ENCODE results near the gene POC1A.

POC1A gene

GRCh38 chr3:52083556-52084087 lies 70.6 kb downstream of the POC1A start:
- no peak for DNase-seq

DNA sequence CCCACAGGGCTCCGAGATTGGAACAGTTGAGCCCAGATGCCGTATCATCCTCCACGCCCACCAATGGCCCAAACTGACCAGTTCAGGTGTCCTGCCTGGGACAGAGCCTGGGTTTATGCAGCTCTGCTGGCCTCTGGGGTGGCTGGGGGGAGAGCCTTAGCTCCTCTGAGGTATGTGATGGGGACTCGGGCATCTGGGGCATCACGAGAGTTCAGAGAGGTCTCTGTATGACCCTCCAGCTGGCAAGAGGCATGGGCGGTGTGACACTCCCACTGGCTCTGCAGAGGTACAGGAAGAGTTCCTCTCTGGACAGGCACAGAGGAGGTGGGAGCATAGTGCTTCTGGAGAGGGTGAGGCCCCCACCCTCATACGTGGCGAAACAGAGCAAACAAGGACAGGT lies 71.3 kb downstream of the POC1A start:
- no peak for DNase-seq

GRCh38 chr3:52080830-52081719 lies 73.1 kb downstream of the POC1A start:
- no peak for DNase-seq

DNA sequence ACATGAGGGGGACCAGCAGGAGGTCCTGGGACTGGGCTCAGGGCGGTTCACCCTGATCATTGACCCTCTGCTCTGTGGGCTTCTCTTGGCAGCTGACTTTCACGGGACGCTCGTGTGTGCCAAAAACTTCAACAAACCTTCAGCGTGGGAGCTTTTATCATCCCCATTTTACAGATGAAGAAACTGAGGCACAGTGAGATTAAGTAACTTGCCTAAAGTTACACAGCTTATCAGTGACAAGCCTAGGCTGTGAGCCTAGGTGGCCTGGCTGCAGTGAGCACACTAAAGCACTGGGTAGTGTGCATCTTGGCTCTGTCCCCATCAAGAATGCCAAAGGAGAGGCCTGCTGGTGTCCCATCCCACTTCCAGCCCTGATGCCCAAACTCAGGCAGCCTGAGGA lies 74.3 kb downstream of the POC1A start:
- DNase-seq, result no peak

DNA sequence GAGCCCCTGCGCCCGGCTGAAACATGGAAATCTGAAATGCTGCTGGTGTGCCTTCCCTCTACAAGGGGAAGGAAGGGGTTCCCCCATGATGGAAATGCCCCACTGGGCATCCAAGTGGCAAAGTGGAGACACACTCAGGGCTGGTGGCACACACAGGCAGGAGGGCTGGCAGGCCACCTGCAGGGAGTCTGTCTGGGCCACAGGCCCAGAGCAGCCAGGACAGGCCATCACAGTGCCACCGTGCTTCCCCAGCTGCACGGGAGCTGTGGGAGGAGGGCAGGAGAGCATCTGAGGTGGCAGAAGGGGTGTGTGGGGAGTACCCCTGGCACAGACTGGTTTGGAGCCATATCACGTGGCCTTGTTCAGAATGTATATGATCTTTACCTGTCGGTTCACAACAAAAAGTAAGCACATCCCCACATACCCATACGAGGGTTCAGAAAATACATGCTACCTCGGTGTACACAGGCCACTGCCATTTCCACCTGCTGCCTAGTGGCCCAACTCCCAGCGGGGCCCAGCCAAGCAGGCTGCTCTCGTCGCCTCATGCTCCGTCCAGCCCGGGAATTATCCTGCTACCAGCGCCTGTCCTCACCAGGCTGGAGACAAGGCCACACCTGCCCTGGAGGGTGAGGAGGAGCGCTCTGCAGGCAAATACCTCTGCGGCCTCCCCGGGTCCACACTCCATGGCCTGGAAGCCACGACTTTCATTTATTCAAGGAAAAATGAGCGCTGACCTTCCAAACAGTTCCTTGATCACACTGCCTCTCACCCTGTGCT lies 75.3 kb downstream of the POC1A start:
- DNase-seq, result no peak

- DNase-seq, result no peak
Measured at GRCh38 chr3:52077925-52078324, 76.3 kb downstream of the POC1A start.

GRCh38 chr3:52076896-52077780 lies 77.1 kb downstream of the POC1A start:
- DNase-seq, result peak in 1 of 2 donors; percentile 40

- DNase-seq, result peak; percentile 55 to 76
Measured at GRCh38 chr3:52073490-52073889, 80.7 kb downstream of the POC1A start.

GRCh38 chr3:52072471-52072870 lies 81.8 kb downstream of the POC1A start:
- DNase-seq, result no peak

DNA sequence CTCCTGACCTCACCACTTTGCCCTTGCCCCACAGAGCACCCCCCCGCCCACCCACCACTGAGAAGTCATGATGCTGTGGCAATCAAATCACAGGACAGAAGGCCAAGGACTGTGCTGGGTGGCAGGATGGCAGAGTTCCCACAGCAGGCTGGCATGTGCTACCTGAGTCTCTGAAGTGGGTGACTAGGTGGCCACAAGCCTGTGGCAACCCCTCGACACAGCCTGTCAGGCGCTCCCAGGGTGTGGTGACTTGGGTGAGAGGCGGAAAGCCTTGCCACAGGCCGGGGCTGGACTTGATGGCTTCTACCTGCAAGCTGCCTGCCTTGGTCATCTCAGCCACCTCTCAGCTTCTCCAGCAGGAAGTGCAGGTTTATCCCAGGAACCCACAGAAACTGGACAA lies 82.2 kb downstream of the POC1A start:
- peak in 1 of 2 donors; percentile 43 for DNase-seq

DNA sequence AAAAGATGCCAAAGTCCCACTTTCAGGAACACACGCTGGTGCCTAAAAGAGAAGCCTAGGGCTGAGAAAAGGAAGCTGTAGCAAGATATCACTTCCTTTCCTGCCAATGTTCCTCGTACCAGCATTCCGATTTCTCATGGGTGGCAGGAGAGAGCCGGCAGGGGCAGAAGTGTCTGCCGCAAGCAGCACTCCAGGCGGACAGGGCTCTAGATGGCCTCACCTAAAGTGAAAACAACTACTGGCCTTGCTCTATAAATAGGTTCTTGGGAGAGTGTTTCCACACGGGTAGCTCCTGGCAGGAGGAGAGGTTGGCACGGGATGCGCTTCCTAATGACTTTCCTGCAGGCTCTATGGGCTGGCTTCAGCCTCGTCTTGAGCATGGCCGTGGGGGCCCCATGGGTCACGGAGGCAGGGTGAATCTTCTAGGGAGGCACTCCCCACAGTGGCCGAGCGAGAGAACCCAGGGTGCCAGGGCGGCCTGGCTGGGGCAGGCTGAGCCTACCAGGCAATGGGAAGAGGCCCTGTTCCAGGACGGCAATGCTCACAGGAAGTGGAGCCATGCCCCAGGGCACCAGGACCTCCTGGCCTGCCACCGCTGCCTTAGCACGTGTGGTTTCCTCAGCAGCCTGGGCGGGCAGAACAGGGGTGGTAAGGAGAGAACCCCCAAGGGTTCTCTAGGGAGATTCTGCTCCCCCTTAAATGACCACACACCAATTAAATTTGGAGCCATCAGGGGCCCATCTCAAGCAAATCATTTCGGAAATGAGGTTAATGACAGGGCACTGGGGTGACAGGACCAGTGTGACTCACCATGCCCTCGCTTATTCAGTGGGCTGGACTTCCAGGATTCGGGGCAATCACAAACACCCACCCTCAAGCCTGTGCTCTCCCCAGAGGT lies 83.2 kb downstream of the POC1A start:
- DNase-seq, result peak; percentile 72 to 79

- no peak for DNase-seq
Measured at GRCh38 chr3:52069855-52070254, 84.4 kb downstream of the POC1A start.

- no peak for DNase-seq
Measured at GRCh38 chr3:52069135-52069534, 85.1 kb downstream of the POC1A start.

GRCh38 chr3:52068730-52069129 lies 85.5 kb downstream of the POC1A start:
- no peak for DNase-seq

- no peak for DNase-seq
Measured at GRCh38 chr3:52068055-52068571, 86.1 kb downstream of the POC1A start.

GRCh38 chr3:52067526-52067925 lies 86.7 kb downstream of the POC1A start:
- DNase-seq, result no peak

GRCh38 chr3:52067046-52067445 lies 87.2 kb downstream of the POC1A start:
- no peak for DNase-seq

- peak in 1 of 2 donors; percentile 20 for DNase-seq
Measured at GRCh38 chr3:52065264-52065756, 88.9 kb downstream of the POC1A start.

DNA sequence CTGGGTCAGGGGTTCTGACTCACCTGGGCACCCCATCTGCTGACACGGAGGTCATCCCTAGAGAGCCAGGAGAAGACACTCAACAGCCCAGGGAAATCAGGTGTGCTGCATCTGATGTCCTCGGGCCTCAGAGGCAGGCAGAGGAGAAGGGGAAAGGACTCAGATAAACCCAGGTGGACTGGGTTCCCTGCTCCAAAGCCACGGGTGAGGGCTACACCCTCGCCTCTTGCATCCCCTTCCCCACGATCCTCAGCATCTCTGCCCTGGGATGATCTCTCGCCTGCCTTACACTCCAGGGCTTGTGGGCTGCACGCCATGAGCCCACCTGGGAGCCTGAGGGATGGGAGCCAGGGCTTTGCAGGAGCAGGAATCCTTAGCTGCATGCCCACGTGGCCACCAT lies 89.7 kb downstream of the POC1A start:
- no peak for DNase-seq

DNA sequence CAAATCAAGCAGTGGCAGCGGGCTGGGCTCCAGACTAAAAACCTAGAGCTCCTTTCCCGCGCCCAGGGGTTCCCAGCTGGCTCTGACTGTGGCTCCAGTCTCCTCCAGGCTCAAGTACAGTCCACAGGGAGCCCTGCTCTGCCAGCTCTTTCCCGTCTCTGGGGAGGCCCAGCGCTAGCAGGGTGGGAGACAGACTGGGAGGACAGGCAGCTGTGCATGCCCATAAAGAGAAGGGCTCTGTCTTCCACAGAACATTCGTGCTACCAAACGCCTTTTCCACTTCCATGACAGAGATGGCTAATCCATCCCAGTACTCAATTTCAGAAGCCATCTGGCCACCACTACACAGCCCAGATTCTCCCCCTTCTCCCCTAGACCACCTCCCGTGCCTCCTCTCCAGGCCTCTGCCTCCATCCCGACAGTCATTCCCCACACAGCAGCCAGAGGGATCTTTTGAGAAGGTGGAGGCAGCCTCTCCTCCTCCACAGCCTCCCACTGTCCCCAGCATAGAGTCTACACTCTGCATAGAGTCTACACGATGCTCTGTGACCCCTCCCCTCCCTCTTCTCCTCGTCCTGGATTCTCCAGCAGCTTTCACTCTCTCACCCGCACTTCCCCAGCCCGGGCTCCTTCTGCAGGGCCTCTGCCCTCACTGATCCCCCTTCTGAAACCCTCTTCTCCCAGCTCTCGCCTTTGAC lies 91.0 kb downstream of the POC1A start:
- DNase-seq, result no peak
